ENCODE measurements around the gene CACNG4.

DNA sequence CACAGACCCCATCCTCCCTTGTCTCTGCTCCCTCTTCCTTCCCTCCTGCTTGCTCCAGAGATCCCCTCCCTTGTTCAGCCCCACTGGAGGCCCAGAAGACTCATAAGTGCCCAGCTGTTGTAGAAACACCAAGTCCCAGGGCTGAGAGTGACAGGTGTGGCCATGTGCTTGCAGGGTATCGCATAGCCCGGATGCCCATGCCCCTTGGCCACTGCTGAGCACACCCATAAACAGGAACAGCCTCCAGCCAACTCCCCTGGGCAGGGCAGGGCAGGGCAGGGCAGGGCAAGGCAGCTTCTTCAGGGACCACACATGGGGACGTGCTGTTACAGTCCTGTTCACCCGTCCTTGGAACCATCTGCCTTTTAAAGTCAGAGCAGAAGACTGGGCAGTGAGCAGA is 81.9 kb downstream of the CACNG4 start:
- TF ChIP-seq, protein P1, sequence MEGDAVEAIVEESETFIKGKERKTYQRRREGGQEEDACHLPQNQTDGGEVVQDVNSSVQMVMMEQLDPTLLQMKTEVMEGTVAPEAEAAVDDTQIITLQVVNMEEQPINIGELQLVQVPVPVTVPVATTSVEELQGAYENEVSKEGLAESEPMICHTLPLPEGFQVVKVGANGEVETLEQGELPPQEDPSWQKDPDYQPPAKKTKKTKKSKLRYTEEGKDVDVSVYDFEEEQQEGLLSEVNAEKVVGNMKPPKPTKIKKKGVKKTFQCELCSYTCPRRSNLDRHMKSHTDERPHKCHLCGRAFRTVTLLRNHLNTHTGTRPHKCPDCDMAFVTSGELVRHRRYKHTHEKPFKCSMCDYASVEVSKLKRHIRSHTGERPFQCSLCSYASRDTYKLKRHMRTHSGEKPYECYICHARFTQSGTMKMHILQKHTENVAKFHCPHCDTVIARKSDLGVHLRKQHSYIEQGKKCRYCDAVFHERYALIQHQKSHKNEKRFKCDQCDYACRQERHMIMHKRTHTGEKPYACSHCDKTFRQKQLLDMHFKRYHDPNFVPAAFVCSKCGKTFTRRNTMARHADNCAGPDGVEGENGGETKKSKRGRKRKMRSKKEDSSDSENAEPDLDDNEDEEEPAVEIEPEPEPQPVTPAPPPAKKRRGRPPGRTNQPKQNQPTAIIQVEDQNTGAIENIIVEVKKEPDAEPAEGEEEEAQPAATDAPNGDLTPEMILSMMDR (IDR thresholded peaks at IDR 0.05): no peak
- TF ChIP-seq EP300 (IDR thresholded peaks at IDR 0.05) (no peak), POLR2A (IDR thresholded peaks at IDR 0.05) (no peak), POLR2AphosphoS5 (IDR thresholded peaks at IDR 0.05) (no peak)

All from upper lobe of left lung (tissue), 4 donors.